Nephron progenitor cell (in vitro differentiated cells): ENCODE results near the gene GRM7.

Experiments
- DNase-seq: peaks from one replicate; pipeline ENCODE4 v3.0.0; 2021
- H3K27ac Mint-ChIP-seq: 2 replicates; pipeline ENCODE4 v1.8.0; 2021; ENCODE audit warnings: mild to moderate bottlenecking, moderate library complexity, mixed read lengths
- H3K27me3 Mint-ChIP-seq: 2 replicates; pipeline ENCODE4 v1.8.0; 2021; ENCODE audit warnings: mild to moderate bottlenecking, low read depth, mixed read lengths; ENCODE audit not compliant: poor library complexity
- H3K36me3 Mint-ChIP-seq: 2 replicates; pipeline ENCODE4 v1.8.0; 2021; ENCODE audit warnings: low read depth, mixed read lengths
- H3K4me1 Mint-ChIP-seq: 2 replicates; pipeline ENCODE4 v1.8.0; 2021; ENCODE audit warnings: mixed read lengths
- H3K4me3 Mint-ChIP-seq: 2 replicates; pipeline ENCODE4 v1.8.0; 2021; ENCODE audit warnings: mild to moderate bottlenecking, moderate library complexity, mixed read lengths
- H3K9me3 Mint-ChIP-seq: 2 replicates; pipeline ENCODE4 v1.8.0; 2021; ENCODE audit warnings: mild to moderate bottlenecking, moderate library complexity, mixed read lengths
- TF ChIP-seq, protein P1 (sequence below): fragments of 200-600 bp; sonication (generic); IDR thresholded peaks from 2 replicates; pipeline ENCODE4 v1.5.0; 2021; ENCODE audit warnings: antibody characterized with exemption

The GRM7 gene

DNA sequence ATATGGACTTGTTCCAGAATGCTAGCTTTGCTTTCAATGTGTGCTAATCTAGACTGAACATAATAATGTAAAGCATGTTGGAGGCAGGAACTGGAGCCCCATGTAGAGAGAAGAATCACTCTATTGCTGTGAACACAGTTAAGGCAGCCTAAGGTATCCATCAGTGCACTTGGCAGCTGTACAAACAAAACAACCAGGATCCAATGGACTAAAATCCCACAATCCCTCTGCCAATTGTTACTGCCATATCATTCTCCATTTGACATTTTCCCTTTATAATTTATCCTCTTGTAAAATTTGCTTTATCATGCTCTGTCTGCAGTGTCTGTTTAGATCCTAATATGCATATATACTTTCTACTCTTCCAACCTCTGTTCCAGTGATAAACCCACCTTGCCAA, 883.9 kb downstream of the GRM7 start:
- Mint-ChIP-seq H3K9me3 (no peaks in the 10 kb centered on the region), H3K27ac (peak overlapping the region; percentile 71), H3K27me3 (no peaks in the 10 kb centered on the region), H3K4me3 (no peak overlapping the region), H3K36me3 (no peaks in the 10 kb centered on the region), H3K4me1 (no peaks in the 10 kb centered on the region)
- no peak for DNase-seq
- TF ChIP-seq, protein P1, sequence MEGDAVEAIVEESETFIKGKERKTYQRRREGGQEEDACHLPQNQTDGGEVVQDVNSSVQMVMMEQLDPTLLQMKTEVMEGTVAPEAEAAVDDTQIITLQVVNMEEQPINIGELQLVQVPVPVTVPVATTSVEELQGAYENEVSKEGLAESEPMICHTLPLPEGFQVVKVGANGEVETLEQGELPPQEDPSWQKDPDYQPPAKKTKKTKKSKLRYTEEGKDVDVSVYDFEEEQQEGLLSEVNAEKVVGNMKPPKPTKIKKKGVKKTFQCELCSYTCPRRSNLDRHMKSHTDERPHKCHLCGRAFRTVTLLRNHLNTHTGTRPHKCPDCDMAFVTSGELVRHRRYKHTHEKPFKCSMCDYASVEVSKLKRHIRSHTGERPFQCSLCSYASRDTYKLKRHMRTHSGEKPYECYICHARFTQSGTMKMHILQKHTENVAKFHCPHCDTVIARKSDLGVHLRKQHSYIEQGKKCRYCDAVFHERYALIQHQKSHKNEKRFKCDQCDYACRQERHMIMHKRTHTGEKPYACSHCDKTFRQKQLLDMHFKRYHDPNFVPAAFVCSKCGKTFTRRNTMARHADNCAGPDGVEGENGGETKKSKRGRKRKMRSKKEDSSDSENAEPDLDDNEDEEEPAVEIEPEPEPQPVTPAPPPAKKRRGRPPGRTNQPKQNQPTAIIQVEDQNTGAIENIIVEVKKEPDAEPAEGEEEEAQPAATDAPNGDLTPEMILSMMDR: no peak

DNA sequence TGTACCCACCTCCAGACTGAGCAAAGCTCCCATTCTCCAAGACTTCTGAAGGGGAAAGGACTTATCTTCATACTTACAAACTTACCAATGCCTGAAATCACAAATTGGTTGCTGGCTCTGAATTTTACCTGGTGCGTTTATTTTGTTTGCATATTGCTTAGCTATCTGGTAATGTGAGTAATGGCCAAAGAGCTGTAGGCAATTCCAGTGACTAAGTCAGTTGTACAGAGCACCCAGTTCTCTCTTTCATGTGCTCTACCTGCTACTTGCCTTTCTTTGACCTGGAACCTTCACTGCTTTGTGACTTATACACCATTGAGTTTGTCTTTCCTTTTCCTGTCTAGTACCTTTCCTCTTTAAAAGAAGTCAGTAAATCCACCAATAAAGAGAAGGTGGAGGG, 884.8 kb downstream of the GRM7 start:
- H3K27me3 Mint-ChIP-seq: no peaks in the 10 kb centered on the region
- TF ChIP-seq, protein P1: no peak

DNA sequence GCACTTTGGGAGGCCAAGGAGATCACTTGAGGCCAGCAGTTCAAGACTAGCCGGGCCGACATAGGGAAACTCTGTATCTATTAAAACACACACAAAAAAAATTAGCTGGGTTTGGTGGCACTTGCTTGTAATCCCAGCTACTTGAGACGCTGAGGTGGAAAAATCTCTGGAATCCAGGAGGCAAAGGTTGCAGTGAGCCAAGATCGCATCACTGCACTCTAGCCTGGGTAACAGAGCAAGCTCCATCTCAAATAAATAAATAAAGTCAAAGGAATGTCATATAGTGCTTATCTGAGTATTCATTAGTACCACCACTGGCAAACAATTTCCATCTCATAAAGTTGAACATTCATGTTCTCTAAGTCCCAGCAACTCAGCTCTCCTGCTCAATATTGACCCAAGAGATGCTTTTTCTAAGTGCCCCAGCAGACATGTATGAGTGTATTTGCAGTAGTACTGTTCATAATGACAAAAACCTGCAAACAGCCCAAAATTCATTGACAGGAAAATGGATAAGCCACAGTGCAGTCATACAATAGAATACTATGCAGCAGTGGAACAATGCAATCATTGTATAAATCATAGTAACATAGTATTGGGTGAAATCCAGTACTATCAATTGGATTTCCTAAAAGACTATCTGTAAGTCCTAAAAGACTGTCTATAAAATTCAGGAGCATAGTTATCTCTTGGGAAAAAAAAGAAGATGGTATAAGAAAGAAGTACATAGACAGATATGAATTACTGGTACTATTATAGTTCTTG, 889.2 kb downstream of the GRM7 start:
- Mint-ChIP-seq H3K9me3 (no peaks in the 10 kb centered on the region), H3K27ac (no peak overlapping the region), H3K27me3 (peaks cover 3% of the 10 kb centered on the region), H3K4me3 (no peak overlapping the region), H3K4me1 (no peaks in the 10 kb centered on the region), H3K36me3 (no peaks in the 10 kb centered on the region)
- DNase-seq: no peak
- TF ChIP-seq, protein P1: no peak

More for the DNA sequence above, 884.8 kb downstream of the GRM7 start:
- H3K4me3 Mint-ChIP-seq: no peak overlapping the region
- no peak overlapping the region for H3K27ac Mint-ChIP-seq
- H3K4me1 Mint-ChIP-seq: no peaks in the 10 kb centered on the region
- H3K9me3 Mint-ChIP-seq: no peaks in the 10 kb centered on the region
- no peaks in the 10 kb centered on the region for H3K36me3 Mint-ChIP-seq
- no peak for DNase-seq

DNA sequence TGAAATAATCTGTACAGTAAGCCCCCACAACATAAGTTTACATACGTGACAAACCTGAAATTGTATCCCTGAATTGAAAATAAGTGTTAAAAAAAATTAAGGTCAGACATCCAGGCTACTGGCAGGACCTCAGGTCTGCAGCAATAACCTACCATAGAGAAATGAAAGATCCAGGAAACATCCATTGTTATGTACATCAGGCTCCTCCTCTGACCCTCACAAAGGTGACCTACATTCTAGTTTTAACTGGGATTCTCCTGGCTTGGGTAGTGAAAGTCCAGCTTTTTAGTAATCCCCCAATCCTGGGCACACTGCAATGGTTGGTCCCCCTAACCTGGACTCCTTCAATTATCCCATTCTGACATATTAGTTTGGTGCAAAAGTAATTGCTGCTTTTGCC, 891.1 kb downstream of the GRM7 start:
- Mint-ChIP-seq H3K9me3 (no peaks in the 10 kb centered on the region), H3K4me3 (no peak overlapping the region), H3K27me3 (peaks cover 3% of the 10 kb centered on the region), H3K4me1 (no peaks in the 10 kb centered on the region), H3K36me3 (no peaks in the 10 kb centered on the region), H3K27ac (no peak overlapping the region)
- DNase-seq: no peak
- TF ChIP-seq, protein P1: no peak

DNA sequence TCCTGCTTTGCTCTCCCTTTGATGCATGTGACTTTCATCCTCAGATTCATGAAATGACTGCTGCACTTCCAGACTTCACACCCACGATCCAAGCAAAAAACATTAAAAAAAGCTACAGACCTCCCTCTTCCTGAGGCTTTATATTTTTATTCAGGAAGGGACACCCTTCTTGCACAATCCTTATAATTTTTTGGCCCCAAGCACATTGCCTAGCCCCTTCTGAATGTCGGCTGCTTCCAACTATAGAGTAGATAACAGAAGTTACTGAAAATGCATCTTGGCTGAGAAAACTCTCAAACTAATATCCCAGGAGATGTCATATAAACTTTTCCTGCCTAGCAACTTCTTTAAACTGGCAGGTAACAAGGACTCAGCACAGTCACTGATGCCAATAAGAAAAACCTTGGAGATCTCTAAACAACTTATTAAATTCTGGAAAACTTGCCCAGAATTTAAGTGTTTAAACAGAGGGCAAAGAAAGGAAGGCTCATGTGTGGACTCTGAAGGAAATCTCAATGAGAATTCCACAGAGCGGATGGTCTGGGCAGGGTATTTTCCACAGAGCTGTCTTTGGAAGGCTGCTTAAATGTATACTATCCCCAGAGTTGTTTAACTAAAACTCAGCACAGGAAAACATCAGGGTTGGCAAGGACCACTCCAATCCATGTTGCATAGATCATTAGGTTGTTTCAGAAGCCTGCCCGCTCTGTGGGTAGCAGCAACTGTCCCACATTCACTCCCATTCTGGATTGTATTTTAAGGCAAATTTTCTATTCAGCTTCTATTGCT, 893.9 kb downstream of the GRM7 start:
- no peak overlapping the region for H3K4me3 Mint-ChIP-seq
- no peaks in the 10 kb centered on the region for H3K9me3 Mint-ChIP-seq
- H3K36me3 Mint-ChIP-seq: no peaks in the 10 kb centered on the region
- H3K4me1 Mint-ChIP-seq: no peaks in the 10 kb centered on the region
- H3K27me3 Mint-ChIP-seq: peaks cover 6% of the 10 kb centered on the region
- no peak for DNase-seq
- H3K27ac Mint-ChIP-seq: no peak overlapping the region
- TF ChIP-seq, protein P1: no peak
